Omental fat pad (tissue), 4 donors: ENCODE data around the gene NPTXR. TPM values are rescaled to one million over a fixed set of nuclear protein-coding genes. Genes with fewer than 3 reads are reported as not detected.

Source experiments
- ATAC-seq: fragments of 150-250 bp; one replicate; pipeline ENCODE4 v1.9.1; 2016; ENCODE audit warnings: mild to moderate bottlenecking, moderate library complexity; ENCODE audit not compliant: low FRiP score
- DNase-seq: peaks from one replicate; pipeline ENCODE4 v3.0.0-alpha.2; 2019; ENCODE audit warnings: low spot score
- CTCF ChIP-seq, 3 donors: fragments of 450-650 bp; IDR thresholded peaks; one replicate each; pipeline ENCODE4 v1.5.1; 2016 to 2017; ENCODE audit warnings: antibody characterized with exemption in 3 of 3, mild to moderate bottlenecking in 3 of 3, moderate library complexity in 2 of 3
- total RNA-seq, 4 donors: library from RNA; depleted of rRNA; stranded (reverse); fragments of >200 nt; gene quantifications; one replicate each; pipeline ENCODE4 v1.1.0, GENCODE V29; 2016

The NPTXR gene
- total RNA-seq, 4 donors from 2014 or later = 2.4 to 3.8 (median 3.0) TPM

GRCh38 chr22:38773363-38773946 lies 70.4 kb downstream of the NPTXR start:
- TF ChIP-seq CTCF (IDR thresholded peaks at IDR 0.05) = no peak
- DNase-seq (no peak), ATAC-seq (no peak)

- ATAC-seq = no peak
Observed at GRCh38 chr22:38772623-38772873, 71.3 kb downstream of the NPTXR start.

GRCh38 chr22:38770257-38770949 lies 73.4 kb downstream of the NPTXR start:
- no peak for TF ChIP-seq CTCF (IDR thresholded peaks at IDR 0.05)
- ATAC-seq (no peak), DNase-seq (no peak)

More at GRCh38 chr22:38772623-38772873, 71.3 kb downstream of the NPTXR start:
- TF ChIP-seq CTCF (IDR thresholded peaks at IDR 0.05) = no peak
- no peak for DNase-seq

Other genes with a start within 250 kb of the NPTXR start
- 1 to 10 TPM in 1 of 4 donors, under 1 TPM in 3; 0.24 to 7.3 (median 0.73) TPM for gene FAM227A, start 187.6 kb downstream of the NPTXR start, total RNA-seq
- 10 to 100 TPM in 3 of 4 donors, 1 to 10 TPM in 1; 7.6 to 25.9 (median 17.4) TPM for gene CBY1, start 187.4 kb downstream of the NPTXR start, total RNA-seq
- gene TOMM22, start 162.1 kb downstream of the NPTXR start, total RNA-seq = 10 to 100 TPM; 33.4 to 48.4 (median 40.0) TPM
- gene JOSD1, start 143.1 kb downstream of the NPTXR start, total RNA-seq = 100 to 1,000 TPM in 1 of 4 donors, 10 to 100 TPM in 3; 61.9 to 130 (median 66.3) TPM
- 10 to 100 TPM; 31.3 to 75.7 (median 51.4) TPM for gene GTPBP1, start 138.1 kb downstream of the NPTXR start, total RNA-seq
- gene SUN2, start 88.0 kb downstream of the NPTXR start, total RNA-seq = 100 to 1,000 TPM; 302 to 509 (median 347) TPM
- gene DNAL4, start 49.9 kb downstream of the NPTXR start, total RNA-seq = 10 to 100 TPM in 2 of 4 donors, 1 to 10 TPM in 2; 6.7 to 12.8 (median 9.4) TPM
- gene CBX6, start 28.2 kb upstream of the NPTXR start, total RNA-seq = 10 to 100 TPM; 27.4 to 59.6 (median 34.9) TPM
- 10 to 100 TPM in 1 of 4 donors, 1 to 10 TPM in 3; 2.7 to 47.4 (median 4.9) TPM for gene APOBEC3A, start 113.6 kb upstream of the NPTXR start, total RNA-seq
- gene APOBEC3B, start 138.3 kb upstream of the NPTXR start, total RNA-seq = 1 to 10 TPM in 2 of 4 donors, not detected in 2; 1.1 to 2.2 TPM
- gene APOBEC3C, start 170.2 kb upstream of the NPTXR start, total RNA-seq = 10 to 100 TPM in 1 of 4 donors, 1 to 10 TPM in 3; 5.8 to 11.0 (median 7.8) TPM
- 1 to 10 TPM in 2 of 4 donors, under 1 TPM in 2; 0.65 to 6.3 (median 1.1) TPM for gene APOBEC3D, start 177.1 kb upstream of the NPTXR start, total RNA-seq
- 1 to 10 TPM; 1.8 to 9.0 (median 2.6) TPM for gene APOBEC3F, start 196.8 kb upstream of the NPTXR start, total RNA-seq
- 10 to 100 TPM in 1 of 4 donors, 1 to 10 TPM in 3; 5.5 to 20.3 (median 6.7) TPM for gene APOBEC3G, start 233.2 kb upstream of the NPTXR start, total RNA-seq